ENCODE measurements around the gene ATP5PO. TPM values are rescaled to one million over a fixed set of nuclear protein-coding genes. Genes with fewer than 3 reads are reported as not detected.
A peak's percentile ranks its signal among the peaks of the same experiment; 100 is the strongest.

The ATP5PO gene
- total RNA-seq, 2 donors from 2014 or later = 262 to 348 TPM

DNA sequence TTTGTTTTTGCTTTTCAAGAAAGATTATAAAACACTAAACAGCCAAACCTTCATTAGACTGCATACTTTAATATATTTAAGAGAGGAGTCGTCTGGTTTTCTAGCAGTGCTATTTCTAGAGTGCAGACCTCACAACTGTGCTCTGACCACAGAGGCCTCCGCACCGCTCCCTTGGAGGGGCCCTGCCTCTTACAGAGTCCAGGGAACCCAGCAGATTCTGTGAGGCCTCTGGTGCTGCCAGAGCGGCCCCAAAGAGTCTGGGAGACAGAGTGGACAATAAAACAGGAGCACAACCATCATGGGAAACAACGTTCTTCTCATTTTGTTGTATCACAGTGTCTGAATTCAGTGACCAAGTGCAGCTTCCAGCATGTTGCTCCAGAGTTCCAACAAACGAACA, 5.8 kb downstream of the ATP5PO start:
- ATAC-seq (no peak), DNase-seq (no peak)
- intact Hi-C loops (cut with DNase I, micrococcal nuclease) = no loop called here

DNA sequence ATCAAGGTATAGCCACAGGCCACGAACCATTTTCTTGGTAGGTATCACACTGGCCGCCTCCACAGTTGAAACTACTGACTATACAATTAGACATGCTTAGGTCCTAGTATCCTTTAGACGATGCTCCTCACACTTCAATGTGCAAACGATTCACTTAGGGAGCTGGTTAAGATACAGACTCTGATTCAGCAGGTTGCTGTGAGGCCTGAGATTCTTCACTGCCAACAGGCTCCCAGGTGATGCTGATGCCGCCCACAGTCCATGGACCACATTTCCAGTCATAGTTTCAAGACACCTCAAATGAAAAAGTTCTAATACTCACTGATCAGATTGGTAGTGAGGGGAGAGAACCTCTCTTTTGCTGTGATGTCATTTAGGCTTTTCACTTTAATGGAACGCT, 6.8 kb downstream of the ATP5PO start:
- no peak for DNase-seq
- ATAC-seq = no peak
- intact Hi-C loops (cut with DNase I, micrococcal nuclease) = no loop called here

DNA sequence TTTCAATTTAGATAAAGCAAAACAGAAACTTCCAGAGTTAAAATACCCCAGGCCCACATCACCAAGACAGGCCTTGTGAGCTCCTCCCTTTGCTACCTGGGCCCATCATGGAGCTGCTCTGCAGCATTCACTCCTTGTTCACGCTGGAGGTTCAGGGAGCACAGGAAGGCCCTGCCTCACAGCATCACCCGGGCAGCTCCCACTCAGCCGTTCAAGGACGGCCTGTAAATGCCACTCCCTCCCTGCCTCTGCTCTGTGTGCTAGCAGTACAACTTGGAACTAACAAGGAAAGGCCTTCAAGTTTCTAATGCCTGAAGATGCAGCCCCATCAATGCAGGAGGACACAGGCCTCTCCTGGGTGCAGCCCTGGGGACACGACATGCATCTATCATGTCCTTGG, 11.6 kb downstream of the ATP5PO start:
- ATAC-seq = peak; percentile 16
- intact Hi-C loops (cut with DNase I, micrococcal nuclease) = no loop called here
- DNase-seq = no peak

DNA sequence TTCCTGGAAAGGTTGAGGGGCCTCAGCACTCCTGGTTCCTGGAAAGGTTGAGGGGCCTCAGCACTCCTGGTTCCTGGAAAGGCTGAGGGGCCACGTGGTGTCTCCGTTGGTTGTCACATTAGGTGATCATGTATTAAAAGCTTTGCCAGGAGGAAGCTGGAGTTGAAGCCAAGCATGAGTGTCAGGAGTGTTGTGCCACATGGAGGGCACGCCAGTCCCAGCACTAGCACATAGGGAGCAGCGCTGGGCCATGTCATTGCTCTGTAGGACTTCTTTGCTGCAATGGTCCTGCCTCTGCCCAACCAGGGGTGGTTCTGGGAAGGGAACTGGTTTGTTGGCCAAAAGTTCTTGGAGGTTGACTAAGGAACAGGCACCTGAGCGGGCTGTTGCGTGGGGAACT, 13.3 kb downstream of the ATP5PO start:
- intact Hi-C loops (cut with DNase I, micrococcal nuclease) = no loop called here
- DNase-seq (no peak), ATAC-seq (peak; percentile 38)

DNA sequence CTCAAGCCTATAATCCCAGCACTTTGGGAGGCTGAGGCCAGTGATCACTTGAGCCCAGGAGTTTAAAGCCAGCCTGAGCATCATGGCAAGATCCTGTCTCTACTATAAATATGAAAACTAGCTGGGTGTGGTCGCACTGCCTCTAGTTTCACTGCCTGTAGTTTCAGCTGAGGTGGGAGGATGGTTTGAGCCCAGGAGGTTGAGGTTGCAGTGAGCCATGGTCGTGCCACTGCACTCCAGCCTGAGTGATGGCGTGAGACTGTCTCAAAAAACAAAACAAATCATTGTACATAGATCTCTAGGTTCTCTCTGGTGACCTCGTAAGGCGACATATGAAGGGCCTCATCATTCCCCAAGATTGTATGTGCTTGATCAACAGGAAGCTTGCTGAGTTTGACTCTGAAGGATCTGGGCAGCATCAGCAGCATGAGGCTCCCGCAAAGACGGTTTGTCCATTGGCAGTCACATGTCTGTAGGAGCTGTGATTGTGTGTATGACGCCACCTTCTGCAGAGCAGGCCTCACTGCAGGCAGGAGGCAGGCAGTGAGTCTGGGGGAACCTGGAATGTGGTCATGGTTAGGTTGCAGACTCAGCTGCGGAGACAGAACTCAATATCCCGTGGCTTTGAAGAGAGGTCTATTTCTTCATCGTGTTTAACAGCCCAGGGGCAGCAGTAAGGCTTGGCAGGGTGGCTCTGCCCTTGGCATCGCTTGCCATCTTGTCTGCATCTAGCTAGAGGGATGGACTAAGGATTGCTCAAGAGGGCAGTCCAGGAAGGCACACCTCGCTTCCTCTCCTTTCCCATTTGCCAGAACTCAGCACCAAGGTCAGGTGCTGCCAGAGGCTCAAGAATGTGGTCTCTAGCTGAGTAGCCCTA, 14.0 kb downstream of the ATP5PO start:
- intact Hi-C loops (cut with DNase I, micrococcal nuclease) = no loop called here
- peak; percentile 61 for ATAC-seq
- DNase-seq = no peak

DNA sequence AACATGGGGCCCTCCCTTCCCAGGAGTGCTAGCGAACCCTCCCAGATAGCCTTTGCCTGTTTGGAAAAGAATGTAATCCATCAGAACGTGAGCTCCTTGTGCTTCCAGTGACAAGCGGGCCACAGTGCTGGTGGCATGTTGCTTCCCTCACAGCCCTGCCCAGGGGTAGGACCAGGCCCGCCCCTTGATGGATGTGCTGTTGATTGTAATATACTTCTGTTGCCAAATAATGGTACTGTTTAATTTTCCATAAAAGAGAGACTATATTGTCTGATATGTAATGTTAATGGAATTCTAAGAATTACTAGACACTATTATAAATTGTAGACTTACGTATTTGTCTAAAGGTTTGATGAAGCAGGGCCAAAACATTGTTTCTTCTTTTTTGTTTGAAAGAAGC, 16.4 kb downstream of the ATP5PO start:
- DNase-seq (no peak), ATAC-seq (no peak)
- intact Hi-C loops (cut with DNase I, micrococcal nuclease) = no loop called here

DNA sequence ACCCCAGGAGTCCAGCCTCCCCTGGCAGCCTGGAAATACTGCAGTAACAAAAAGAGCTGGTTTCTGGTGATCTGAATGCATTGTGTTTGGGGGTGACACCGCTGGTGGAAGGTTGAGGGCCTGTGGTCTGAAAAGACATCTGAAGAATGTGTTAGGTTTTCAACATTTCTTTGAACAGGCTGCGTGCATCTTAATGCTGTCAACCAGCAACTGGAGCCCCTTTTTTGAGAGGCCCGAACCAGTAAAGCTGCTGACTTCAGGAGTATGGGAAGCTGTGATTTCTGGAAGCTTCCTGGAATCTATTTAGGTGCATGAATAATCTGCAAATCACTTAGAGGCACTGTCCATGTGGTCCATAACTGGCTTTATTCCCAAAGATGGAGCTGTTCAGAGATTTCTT, 17.0 kb downstream of the ATP5PO start:
- DNase-seq = no peak
- intact Hi-C loops (cut with DNase I, micrococcal nuclease) = no loop called here
- no peak for ATAC-seq

DNA sequence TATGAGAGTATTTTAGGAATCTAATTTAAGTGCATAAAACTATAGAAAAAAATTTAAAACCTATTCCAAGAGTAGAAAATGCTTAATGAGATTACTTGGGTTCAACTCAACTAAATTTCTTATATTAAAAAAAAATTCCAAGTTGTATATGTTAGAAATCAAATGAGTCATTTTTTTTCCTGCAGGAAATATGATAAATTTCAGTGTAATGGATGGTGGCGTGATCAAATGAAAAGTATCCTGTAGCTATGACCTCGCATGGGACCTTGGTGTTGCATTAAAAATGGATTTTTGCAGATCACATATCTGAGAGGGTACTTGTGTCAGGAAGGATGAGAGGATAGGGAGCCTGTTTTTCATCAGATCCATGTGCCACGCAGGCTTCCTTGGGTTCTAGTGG, 17.9 kb downstream of the ATP5PO start:
- DNase-seq (no peak), ATAC-seq (no peak)
- intact Hi-C loops (cut with DNase I, micrococcal nuclease) = no loop called here

DNA sequence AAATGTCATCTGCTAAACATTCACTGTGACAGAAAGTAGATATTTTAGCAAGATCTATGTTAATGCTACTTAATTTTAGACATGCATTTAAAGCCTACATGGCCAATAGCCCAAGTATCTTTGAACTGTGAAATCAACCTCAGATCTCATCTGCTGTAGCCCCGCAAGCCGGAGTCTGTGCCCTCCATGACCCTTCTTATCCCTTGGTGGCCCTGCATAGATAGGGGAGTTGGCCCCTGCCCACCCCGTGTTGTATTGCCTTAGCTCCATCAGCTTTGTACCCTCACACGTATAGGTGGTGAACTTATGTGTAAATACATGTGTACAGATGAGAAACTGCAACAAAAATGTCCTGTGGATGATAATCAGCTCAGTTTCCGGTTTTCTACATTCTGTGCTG, 18.5 kb downstream of the ATP5PO start:
- ATAC-seq = no peak
- DNase-seq = no peak
- intact Hi-C loops (cut with DNase I, micrococcal nuclease) = no loop called here

DNA sequence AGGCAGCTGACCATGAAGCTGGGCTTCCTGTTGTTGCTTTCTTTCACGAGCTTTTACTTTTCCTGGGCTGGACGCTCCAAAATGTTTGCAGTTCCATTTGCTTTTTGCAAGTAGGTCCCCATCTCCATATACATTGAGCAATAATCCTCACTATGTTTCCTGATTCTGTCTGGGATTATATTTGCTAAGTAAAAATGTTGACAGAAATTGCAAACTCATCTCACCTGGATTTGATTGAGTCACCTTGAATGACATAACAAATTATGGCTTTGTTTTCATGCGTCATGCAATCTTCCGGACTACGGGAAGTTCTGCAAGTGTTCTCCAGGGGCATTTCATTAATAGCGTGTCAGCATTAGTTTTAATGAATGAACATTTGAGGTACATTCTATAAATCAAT, 18.9 kb downstream of the ATP5PO start:
- ATAC-seq (no peak), DNase-seq (no peak)
- intact Hi-C loops (cut with DNase I, micrococcal nuclease) = no loop called here

DNA sequence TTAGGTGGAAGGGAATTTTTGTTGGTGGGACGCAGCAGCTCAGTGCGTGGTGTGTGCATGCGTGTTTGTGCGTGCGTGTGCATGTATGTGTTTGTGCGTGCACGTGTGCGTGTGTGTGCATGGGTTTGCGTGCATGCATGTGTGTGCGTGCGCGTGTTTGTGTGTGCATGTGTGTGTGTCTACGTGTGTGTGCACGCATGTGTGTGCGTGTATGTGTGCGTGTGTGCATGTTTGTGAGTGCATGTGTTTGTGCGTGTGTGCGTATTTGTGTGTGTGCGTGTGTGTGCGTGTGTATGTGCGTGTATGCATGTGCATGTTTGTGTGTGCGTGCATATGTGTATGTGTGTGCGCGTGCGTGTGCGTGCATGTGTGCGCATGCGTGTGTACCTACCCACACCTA, 20.2 kb downstream of the ATP5PO start:
- ATAC-seq (no peak), DNase-seq (no peak)
- intact Hi-C loops (cut with DNase I, micrococcal nuclease) = no loop called here

DNA sequence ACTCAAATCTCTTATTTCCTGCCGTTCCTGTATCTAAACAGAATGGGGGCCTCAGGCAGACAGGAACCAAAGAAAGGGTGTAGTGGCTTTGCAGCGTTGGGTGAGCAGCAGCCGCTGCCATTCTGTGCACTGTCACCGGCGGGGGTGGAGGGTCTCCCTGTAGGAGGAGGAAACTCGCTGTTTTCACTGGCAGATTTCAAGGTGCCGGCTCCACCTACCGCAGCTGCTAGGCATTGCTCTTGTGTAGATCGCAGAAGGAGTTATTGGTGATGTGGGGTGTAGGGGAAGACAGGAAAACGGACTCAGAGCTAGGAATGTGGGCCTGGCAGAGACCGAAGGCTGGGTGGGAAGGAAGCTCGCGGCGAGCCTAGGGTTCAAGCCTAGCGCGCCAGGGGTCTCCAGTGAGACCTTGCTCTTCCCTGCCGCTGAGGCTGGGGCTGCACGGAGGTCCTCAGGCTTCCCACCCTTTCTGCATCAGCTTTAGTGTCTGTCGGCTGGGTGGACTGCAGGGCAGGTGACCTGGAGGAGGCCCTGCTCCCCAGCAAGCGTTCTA, 20.8 kb downstream of the ATP5PO start:
- peak; percentile 83 for ATAC-seq
- intact Hi-C loops (cut with DNase I, micrococcal nuclease) = no loop called here

DNA sequence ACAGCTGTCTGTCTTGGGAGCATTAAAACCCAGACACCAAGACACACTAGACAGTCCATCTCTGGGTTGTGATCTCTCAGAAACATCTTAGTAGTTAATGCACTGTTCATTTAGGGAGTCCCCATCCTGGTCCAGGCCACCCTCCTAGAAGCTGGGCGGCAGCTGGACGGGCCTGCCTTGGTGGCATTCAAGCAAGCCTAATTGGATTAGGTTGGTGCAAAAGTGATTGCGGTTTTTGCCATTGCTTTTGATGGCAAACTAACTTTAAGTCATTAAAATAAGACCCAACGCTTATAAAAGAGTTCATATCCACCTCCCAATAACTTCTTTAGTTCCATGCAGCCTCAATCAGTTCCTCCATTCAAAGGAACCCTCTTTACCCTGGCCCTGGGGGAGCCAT, 21.7 kb downstream of the ATP5PO start:
- intact Hi-C loops (cut with DNase I, micrococcal nuclease) = no loop called here
- ATAC-seq (no peak), DNase-seq (no peak)

More for the DNA sequence above, 20.8 kb downstream of the ATP5PO start:
- DNase-seq = peak; percentile 50 to 71

DNA sequence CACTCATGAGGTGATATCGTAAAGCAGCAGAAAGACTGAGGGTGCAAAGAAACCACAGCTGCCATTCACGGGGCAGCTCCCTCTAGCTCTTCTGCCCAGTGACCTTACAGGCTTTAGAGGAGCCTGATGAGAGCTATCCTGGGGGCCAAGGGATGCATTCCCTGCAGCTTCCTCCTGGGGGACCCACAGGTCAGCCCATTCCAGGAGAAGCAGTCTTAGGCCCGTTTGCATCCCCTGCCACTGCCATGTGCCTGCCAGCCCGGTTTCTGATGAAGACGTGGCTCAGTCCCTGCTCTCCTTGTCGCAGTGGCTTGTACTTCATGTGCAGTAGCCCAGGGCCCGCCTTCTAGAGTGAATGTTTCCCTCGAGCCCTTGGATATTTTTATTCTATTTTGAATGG, 22.8 kb downstream of the ATP5PO start:
- ATAC-seq (no peak), DNase-seq (no peak)
- intact Hi-C loops (cut with DNase I, micrococcal nuclease) = no loop called here

DNA sequence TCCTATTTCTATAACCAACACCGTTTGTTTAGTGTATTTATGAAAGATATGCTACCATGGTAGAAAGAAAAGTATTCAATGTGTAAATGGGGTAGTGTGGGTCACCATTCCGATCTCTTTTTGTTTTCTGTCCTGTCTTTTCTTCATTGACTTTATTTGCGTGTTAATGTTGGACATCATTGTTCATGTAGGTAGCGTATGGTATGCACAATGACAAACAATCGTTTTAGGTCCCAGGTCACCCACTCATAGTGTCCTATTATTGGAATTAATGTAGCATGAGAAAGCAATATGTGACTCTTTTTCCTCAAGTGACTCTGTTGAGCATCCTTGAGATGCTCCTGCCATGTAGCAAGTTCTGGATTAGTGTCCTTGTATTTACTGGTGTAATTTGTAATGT, 25.4 kb downstream of the ATP5PO start:
- ATAC-seq (no peak), DNase-seq (no peak)
- intact Hi-C loops (cut with DNase I, micrococcal nuclease) = no loop called here

DNA sequence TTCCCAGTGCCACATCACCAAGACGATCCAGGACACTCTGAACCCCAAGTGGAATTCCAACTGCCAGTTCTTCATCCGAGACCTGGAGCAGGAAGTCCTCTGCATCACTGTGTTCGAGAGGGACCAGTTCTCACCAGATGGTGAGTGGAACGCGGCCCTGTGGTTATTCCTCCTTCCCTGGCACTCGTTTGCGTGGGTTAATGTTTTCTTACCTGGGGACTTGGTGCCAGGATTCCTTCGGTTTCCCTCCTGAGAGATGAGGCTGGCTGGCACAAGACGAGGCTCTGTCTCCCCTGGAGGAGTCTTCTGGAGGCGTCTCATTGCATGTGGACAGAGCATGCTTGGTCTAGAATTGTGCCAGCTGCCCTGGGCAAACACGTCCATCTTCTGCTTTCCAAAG, 29.3 kb downstream of the ATP5PO start:
- ATAC-seq = no peak
- intact Hi-C loops (cut with DNase I, micrococcal nuclease) = no loop called here
- no peak for DNase-seq

DNA sequence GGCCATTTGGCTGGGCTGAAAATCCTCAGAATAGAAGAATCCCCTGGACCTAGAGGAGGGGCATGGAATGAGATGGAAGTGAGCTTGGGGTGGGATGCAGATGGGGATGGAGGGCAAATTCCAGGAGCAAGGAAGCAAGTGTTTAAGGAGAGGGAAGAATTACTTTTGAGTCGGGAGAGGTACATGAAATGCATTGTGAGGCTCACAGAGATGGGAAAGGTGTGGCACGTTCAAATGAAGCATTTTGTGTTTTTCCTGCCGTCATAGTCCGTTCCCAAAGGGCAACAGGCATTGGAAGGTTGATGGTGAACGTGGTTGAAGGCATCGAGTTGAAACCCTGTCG, 30.5 kb downstream of the ATP5PO start:
- DNase-seq (no peak), ATAC-seq (no peak)
- intact Hi-C loops (cut with DNase I, micrococcal nuclease) = no loop called here

DNA sequence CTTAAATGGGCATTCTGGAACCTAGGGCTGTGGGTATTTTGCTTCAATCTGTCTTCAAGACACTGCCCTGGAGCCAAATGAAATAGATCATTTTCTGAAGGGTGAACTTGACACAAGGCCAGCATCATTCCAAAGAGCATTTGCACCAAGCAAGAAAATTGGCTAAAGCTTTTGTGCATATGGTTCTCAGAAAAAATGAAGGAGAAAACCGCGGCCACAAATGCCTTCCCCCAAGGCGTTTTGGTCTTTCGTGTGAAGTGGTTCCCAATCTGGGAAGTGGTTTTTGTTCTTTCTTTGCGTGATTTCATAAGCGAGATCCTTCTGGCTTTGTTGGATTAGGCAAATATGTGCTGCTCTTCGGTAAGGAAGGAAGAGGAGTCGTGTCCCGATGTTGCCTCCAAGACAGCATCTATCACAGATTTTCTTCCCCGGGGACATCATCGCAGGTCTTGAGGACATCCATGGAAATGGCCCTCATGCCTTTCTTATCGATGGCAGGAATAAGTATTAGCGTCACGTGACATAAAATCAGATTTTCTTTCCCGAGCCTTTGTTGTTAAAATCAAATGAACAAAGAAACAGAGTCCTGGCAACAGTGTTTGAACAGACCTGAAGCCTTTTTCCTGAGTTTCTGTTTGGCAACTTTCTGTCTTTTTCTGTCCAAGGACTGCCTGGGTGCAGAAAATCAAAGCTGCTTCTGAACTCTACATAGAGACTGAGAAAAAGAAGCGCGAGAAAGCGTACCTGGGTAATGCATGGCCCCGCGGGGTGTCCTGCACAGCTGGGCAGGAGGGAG, 31.0 kb downstream of the ATP5PO start:
- ATAC-seq (no peak), DNase-seq (no peak)
- intact Hi-C loops (cut with DNase I, micrococcal nuclease) = no loop called here

DNA sequence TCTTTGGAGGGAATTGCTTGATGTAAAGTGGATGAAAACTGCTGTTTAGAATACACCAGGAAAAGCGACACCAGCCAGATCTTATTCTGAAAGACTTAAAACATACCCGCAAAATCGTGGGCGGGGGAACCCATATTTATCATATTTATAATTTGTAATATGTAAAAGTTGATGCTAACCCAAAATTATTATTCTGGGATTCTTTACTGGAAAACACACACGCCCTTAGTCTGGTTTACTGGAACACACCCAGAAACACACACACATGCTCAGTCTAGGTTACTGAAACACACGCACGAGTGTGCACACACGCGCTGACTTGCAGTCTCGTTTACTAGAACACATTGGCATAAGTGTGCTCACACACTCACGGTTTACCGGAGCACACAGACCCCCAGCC, 32.5 kb downstream of the ATP5PO start:
- no peak for ATAC-seq

More for the DNA sequence above, 32.5 kb downstream of the ATP5PO start:
- intact Hi-C loops (cut with DNase I, micrococcal nuclease) = no loop called here
- no peak for DNase-seq

Data from left colon (tissue), 2 donors.